K562 (cell line): ENCODE measurements around the gene CUX1. TPM values are rescaled to one million over a fixed set of nuclear protein-coding genes. Genes with fewer than 3 reads are reported as not detected.

ENCODE experiments used
- BHLHE40 ChIP-seq: IDR thresholded peaks from 2 replicates; pipeline ENCODE4 v1.6.1; 2011; ENCODE audit warnings: low read length, improper control_type of control experiment
- CHD1 ChIP-seq: fragments of 200-600 bp; sonication (generic); IDR thresholded peaks from one replicate; pipeline ENCODE4 v1.6.1; 2012; ENCODE audit warnings: mild to moderate bottlenecking, moderate library complexity, low read length, inconsistent platforms
- ELF1 ChIP-seq: fragments of 200-800 bp; sonication (Bioruptor generic); IDR thresholded peaks from 2 replicates; pipeline ENCODE4 v1.6.1; 2016; ENCODE audit warnings: missing genetic modification characterization, missing compliant biosample characterization
- EP300 ChIP-seq: IDR thresholded peaks from 2 replicates; pipeline ENCODE4 v1.6.1; 2012; ENCODE audit warnings: low read length, improper control_type of control experiment
- EWSR1 ChIP-seq: fragments of 450-650 bp; IDR thresholded peaks from 2 replicates; pipeline ENCODE4 v1.6.1; 2018; ENCODE audit warnings: borderline replicate concordance, mild to moderate bottlenecking, low read depth, moderate library complexity; ENCODE audit not compliant: partially characterized antibody
- GABPA ChIP-seq: fragments of 200-800 bp; sonication (Bioruptor generic); conservative IDR thresholded peaks from 2 replicates; pipeline ENCODE4 v1.6.1; 2016; ENCODE audit warnings: low read depth, missing genetic modification characterization, missing compliant biosample characterization
- HDGF ChIP-seq: fragments of 450-650 bp; IDR thresholded peaks from 2 replicates; pipeline ENCODE4 v1.6.1; 2016
- ILF3 ChIP-seq: fragments of 450-650 bp; IDR thresholded peaks from 2 replicates; pipeline ENCODE4 v1.6.1; 2018; ENCODE audit warnings: antibody characterized with exemption, mild to moderate bottlenecking, moderate library complexity, borderline replicate concordance
- ILK ChIP-seq: fragments of 450-650 bp; IDR thresholded peaks from 2 replicates; pipeline ENCODE4 v1.6.1; 2016; ENCODE audit warnings: missing genetic modification characterization, low read depth, mild to moderate bottlenecking, missing compliant biosample characterization, moderate library complexity, borderline replicate concordance
- LEF1 ChIP-seq: fragments of 450-650 bp; IDR thresholded peaks from 2 replicates; pipeline ENCODE4 v1.6.1; 2016; ENCODE audit warnings: mild to moderate bottlenecking
- NCOA1 ChIP-seq: fragments of 450-650 bp; IDR thresholded peaks from 2 replicates; pipeline ENCODE4 v1.6.1; 2016; ENCODE audit warnings: low read depth
- NFE2 ChIP-seq: IDR thresholded peaks from 2 replicates; pipeline ENCODE4 v1.6.1; 2014; ENCODE audit warnings: antibody characterized with exemption, low read depth
- PHTF2 ChIP-seq: fragments of 250-450 bp; sonication (Bioruptor Pico); IDR thresholded peaks from 2 replicates; pipeline ENCODE4 v1.5.0; 2021; ENCODE audit warnings: mild to moderate bottlenecking
- PRPF4 ChIP-seq: fragments of 200-400 bp; formaldehyde crosslinking; IDR thresholded peaks from one replicate; pipeline ENCODE4 v1.6.1; 2017; ENCODE audit warnings: low read length, low read depth, mild to moderate bottlenecking; ENCODE audit not compliant: insufficient read depth, poor library complexity, severe bottlenecking
- RBFOX2 ChIP-seq: fragments of 200-400 bp; formaldehyde crosslinking; IDR thresholded peaks from 2 replicates; pipeline ENCODE4 v1.6.1; 2017; ENCODE audit warnings: low read depth, mild to moderate bottlenecking, low read length, moderate library complexity
- SMAD2 ChIP-seq: fragments of 150-350 bp; IDR thresholded peaks from 2 replicates; pipeline ENCODE4 v1.6.1; 2014; ENCODE audit warnings: low read depth, mild to moderate bottlenecking, low read length
- ZNF282 ChIP-seq: sonication (generic); formaldehyde crosslinking; IDR thresholded peaks from 2 replicates; pipeline ENCODE4 v1.8.1; 2023; ENCODE audit warnings: missing genetic modification reagents
- ZNF77 ChIP-seq: fragments of 250-450 bp; sonication (Bioruptor Pico); IDR thresholded peaks from 2 replicates; pipeline ENCODE4 v1.5.0; 2020
- ZNF830 ChIP-seq: fragments of 250-450 bp; sonication (Bioruptor Pico); IDR thresholded peaks from 2 replicates; pipeline ENCODE4 v1.5.0; 2021; ENCODE audit warnings: mild to moderate bottlenecking
- polyA plus RNA-seq, 8 experiments: library from polyadenylated mRNA; depleted of rRNA in 4 of 8; stranded (reverse) in 5 of 8; unstranded in 3 of 8; fragments of >200 nt; fragmentation: Nextera tagmentation in 2 of 8; fragmentation: Illumina TruSeq in 1 of 8; extraction: Ambion mirVana in 2 of 8; extraction: Trizol in 1 of 8; gene quantifications; 2 replicates each; pipeline versions ENCODE4 v1.2.1 to v1.2.3, GENCODE V29; 2011 to 2014; ENCODE audit warnings: inconsistent platforms in 1 of 8, missing spikeins in 1 of 8
- total RNA-seq, 7 experiments: library from RNA; depleted of rRNA in 6 of 7; stranded (reverse); fragments of >200 nt in 6 of 7; fragmentation: Illumina TruSeq in 2 of 7; extraction: Trizol in 2 of 7; gene quantifications; 2 replicates each; pipeline versions ENCODE4 v1.2.1 to v1.2.3, GENCODE V29; 2011 to 2021; ENCODE audit warnings: low replicate concordance in 1 of 7
- TF ChIP-seq, protein P1 (sequence below): fragments of 250-450 bp; sonication (Bioruptor Pico); IDR thresholded peaks from 2 replicates; pipeline ENCODE4 v1.5.0; 2022; ENCODE audit warnings: mild to moderate bottlenecking
- TF ChIP-seq, protein P2 (sequence below): fragments of 450-650 bp; formaldehyde crosslinking; IDR thresholded peaks from 2 replicates; pipeline ENCODE4 v1.4.0; 2022; ENCODE audit warnings: missing genetic modification characterization
- TF ChIP-seq, protein P3 (sequence below): fragments of 450-650 bp; formaldehyde crosslinking; IDR thresholded peaks from 2 replicates; pipeline ENCODE4 v1.4.0; 2020; ENCODE audit warnings: mild to moderate bottlenecking, mixed read lengths
- TF ChIP-seq, protein P4 (sequence below): fragments of 250-450 bp; sonication (Bioruptor Pico); IDR thresholded peaks from 2 replicates; pipeline ENCODE4 v1.8.0; 2022; ENCODE audit warnings: inconsistent platforms, mild to moderate bottlenecking, moderate library complexity, borderline replicate concordance

The CUX1 gene
- total and polyA plus RNA-seq, 9 of the 15 experiments (the other 6 are each of a cell fraction or from before 2014, with no cell fraction given), result 3.6 to 55.3 (median 25.2) TPM

DNA sequence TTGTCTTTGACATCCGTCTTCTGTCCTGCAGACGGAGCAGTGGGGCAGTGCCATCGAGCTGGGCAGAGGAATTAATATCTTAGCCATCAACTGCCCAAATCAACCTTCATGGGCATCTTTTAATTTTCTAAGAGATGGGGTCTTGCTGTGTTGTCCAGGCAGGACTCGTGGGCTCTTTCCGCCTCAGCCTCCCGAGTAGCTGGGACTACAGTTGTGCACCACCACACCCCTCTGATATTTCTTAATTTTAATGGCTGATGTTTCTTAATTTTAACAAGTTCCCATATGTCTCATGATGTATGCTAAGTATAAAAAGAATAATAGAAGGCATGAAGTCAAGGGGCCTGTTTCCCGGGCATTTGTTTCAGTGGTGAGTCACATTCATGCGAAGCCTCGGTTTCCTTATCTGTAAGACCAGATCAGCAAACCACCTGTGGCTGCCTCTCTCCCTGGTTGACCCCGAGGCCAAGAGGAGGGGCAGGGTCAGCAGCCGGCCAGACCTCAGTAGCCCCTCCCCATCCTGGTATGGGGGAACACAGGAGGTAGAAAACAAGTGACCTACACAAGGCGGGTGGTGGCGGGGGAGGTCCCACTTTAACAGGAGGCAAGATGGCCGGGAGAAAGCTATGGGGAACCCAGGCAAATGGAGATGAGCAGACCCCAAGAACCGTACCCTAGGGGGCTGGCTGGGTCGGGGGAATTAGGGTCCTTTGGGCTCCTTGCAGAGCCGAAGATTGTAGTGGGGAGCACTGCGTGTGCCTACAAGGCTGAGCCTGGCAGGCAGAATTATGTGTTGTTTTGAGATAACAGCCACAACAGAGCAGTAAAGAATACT, 85.5 kb downstream of the CUX1 start (continued):
- TF ChIP-seq, protein P1, sequence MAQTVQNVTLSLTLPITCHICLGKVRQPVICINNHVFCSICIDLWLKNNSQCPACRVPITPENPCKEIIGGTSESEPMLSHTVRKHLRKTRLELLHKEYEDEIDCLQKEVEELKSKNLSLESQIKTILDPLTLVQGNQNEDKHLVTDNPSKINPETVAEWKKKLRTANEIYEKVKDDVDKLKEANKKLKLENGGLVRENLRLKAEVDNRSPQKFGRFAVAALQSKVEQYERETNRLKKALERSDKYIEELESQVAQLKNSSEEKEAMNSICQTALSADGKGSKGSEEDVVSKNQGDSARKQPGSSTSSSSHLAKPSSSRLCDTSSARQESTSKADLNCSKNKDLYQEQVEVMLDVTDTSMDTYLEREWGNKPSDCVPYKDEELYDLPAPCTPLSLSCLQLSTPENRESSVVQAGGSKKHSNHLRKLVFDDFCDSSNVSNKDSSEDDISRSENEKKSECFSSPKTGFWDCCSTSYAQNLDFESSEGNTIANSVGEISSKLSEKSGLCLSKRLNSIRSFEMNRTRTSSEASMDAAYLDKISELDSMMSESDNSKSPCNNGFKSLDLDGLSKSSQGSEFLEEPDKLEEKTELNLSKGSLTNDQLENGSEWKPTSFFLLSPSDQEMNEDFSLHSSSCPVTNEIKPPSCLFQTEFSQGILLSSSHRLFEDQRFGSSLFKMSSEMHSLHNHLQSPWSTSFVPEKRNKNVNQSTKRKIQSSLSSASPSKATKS (CRISPR knock-in tag), result no peak
- TF ChIP-seq ZNF282 (CRISPR knock-in tag), result no peak
- 0 out of 2 replicates have a peak, but pooled peaks have one; percentile 36 for TF ChIP-seq BHLHE40
- no peak for TF ChIP-seq ILF3
- TF ChIP-seq CHD1, result no peak
- TF ChIP-seq LEF1, result peak; percentile 93
- peak; percentile 67 for TF ChIP-seq RBFOX2
- TF ChIP-seq EWSR1, result no peak
- TF ChIP-seq PRPF4, result no peak
- no peak for TF ChIP-seq SMAD2
- TF ChIP-seq, protein P2, sequence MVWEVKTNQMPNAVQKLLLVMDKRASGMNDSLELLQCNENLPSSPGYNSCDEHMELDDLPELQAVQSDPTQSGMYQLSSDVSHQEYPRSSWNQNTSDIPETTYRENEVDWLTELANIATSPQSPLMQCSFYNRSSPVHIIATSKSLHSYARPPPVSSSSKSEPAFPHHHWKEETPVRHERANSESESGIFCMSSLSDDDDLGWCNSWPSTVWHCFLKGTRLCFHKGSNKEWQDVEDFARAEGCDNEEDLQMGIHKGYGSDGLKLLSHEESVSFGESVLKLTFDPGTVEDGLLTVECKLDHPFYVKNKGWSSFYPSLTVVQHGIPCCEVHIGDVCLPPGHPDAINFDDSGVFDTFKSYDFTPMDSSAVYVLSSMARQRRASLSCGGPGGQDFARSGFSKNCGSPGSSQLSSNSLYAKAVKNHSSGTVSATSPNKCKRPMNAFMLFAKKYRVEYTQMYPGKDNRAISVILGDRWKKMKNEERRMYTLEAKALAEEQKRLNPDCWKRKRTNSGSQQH (CRISPR knock-in tag), result 0 out of 2 replicates have a peak, but pooled peaks have one; percentile 20
- TF ChIP-seq HDGF, result 0 out of 2 replicates have a peak, but pooled peaks have one; percentile 4
- no peak for TF ChIP-seq ILK (tag)
- TF ChIP-seq EP300, result peak; percentile 92
- TF ChIP-seq, protein P3, sequence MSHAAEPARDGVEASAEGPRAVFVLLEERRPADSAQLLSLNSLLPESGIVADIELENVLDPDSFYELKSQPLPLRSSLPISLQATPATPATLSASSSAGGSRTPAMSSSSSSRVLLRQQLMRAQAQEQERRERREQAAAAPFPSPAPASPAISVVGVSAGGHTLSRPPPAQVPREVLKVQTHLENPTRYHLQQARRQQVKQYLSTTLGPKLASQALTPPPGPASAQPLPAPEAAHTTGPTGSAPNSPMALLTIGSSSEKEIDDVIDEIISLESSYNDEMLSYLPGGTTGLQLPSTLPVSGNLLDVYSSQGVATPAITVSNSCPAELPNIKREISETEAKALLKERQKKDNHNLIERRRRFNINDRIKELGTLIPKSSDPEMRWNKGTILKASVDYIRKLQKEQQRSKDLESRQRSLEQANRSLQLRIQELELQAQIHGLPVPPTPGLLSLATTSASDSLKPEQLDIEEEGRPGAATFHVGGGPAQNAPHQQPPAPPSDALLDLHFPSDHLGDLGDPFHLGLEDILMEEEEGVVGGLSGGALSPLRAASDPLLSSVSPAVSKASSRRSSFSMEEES (CRISPR knock-in tag), result no peak
- no peak for TF ChIP-seq ZNF830 (CRISPR knock-in tag)
- no peak for TF ChIP-seq PHTF2 (CRISPR knock-in tag)
- no peak for TF ChIP-seq ZNF77
- TF ChIP-seq ELF1 (tag), result peak; percentile 46; the same call in 1 of the 2 replicates
- TF ChIP-seq NCOA1, result peak; percentile 84
- TF ChIP-seq, protein P4, sequence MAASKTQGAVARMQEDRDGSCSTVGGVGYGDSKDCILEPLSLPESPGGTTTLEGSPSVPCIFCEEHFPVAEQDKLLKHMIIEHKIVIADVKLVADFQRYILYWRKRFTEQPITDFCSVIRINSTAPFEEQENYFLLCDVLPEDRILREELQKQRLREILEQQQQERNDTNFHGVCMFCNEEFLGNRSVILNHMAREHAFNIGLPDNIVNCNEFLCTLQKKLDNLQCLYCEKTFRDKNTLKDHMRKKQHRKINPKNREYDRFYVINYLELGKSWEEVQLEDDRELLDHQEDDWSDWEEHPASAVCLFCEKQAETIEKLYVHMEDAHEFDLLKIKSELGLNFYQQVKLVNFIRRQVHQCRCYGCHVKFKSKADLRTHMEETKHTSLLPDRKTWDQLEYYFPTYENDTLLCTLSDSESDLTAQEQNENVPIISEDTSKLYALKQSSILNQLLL, result no peak
- no peak for TF ChIP-seq NFE2
- peak; percentile 8; the same call in 1 of the 2 replicates for TF ChIP-seq GABPA
